ENCODE results near the gene FGF1.

DNA sequence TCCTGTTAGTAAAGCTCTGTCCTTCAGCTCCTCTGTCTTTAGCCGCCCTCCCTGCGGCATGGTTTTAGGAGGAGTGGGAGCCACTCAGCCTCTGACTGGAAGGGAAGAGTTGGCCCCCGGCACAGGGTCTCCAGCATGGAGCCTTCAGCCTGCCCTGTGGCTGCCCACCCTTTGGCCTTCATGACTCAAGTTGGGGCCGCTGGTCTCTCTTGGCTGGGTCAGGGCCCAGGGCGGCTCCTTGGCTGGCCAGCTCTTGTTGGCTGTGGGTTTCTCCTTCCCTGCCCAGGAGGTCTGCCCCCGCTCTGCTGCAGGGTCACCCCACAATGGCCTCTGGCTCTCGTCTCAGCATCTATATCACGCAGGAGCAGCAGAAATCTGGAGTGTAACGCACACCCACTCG, 25.7 kb downstream of the FGF1 start:
- no peak for TF ChIP-seq POLR2A (IDR thresholded peaks at IDR 0.05)
- TF ChIP-seq, protein P1, sequence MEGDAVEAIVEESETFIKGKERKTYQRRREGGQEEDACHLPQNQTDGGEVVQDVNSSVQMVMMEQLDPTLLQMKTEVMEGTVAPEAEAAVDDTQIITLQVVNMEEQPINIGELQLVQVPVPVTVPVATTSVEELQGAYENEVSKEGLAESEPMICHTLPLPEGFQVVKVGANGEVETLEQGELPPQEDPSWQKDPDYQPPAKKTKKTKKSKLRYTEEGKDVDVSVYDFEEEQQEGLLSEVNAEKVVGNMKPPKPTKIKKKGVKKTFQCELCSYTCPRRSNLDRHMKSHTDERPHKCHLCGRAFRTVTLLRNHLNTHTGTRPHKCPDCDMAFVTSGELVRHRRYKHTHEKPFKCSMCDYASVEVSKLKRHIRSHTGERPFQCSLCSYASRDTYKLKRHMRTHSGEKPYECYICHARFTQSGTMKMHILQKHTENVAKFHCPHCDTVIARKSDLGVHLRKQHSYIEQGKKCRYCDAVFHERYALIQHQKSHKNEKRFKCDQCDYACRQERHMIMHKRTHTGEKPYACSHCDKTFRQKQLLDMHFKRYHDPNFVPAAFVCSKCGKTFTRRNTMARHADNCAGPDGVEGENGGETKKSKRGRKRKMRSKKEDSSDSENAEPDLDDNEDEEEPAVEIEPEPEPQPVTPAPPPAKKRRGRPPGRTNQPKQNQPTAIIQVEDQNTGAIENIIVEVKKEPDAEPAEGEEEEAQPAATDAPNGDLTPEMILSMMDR (IDR thresholded peaks at IDR 0.05), result no peak
